Measurements from ENCODE around the gene CD84.

The CD84 gene

GRCh38 chr1:160547422-160547821, 31.9 kb downstream of the CD84 start:
- Histone ChIP-seq H3K9me3 (ENCODE audit: control insufficient read depth in 5 of 5, low read length in 5 of 5) (no peaks in the 10 kb centered on the region), H3K4me1 (ENCODE audit: control insufficient read depth in 5 of 5, insufficient read depth in 5 of 5, low read length in 5 of 5) (peaks cover 0 to 18% (median 0%) of the 10 kb centered on the region in 5 donors), H3K4me3 (ENCODE audit: low read depth in 1 of 5, low read length in 5 of 5) (no peak overlapping the region), H3K27ac (ENCODE audit: low read depth, low read length) (no peak overlapping the region), H3K27me3 (ENCODE audit: control insufficient read depth in 5 of 5, insufficient read depth in 4 of 5, low read length in 5 of 5) (no peaks in the 10 kb centered on the region), H3K36me3 (ENCODE audit: control insufficient read depth in 5 of 5, insufficient read depth in 5 of 5, low read length in 5 of 5) (peaks cover 0 to 22% (median 0%) of the 10 kb centered on the region in 5 donors), H3K9ac (ENCODE audit: low read length in 5 of 5) (no peak overlapping the region)

GRCh38 chr1:160546942-160547341, 32.4 kb downstream of the CD84 start:
- H3K9me3 ChIP-seq (ENCODE audit: control insufficient read depth in 5 of 5, low read length in 5 of 5), result no peaks in the 10 kb centered on the region
- peaks cover 0 to 18% (median 0%) of the 10 kb centered on the region in 5 donors for H3K4me1 ChIP-seq (ENCODE audit: control insufficient read depth in 5 of 5, insufficient read depth in 5 of 5, low read length in 5 of 5)
- no peak overlapping the region for H3K4me3 ChIP-seq (ENCODE audit: low read depth in 1 of 5, low read length in 5 of 5)
- H3K36me3 ChIP-seq (ENCODE audit: control insufficient read depth in 5 of 5, insufficient read depth in 5 of 5, low read length in 5 of 5), result peaks cover 0 to 22% (median 0%) of the 10 kb centered on the region in 5 donors
- no peak overlapping the region for H3K27ac ChIP-seq (ENCODE audit: low read depth, low read length)
- no peaks in the 10 kb centered on the region for H3K27me3 ChIP-seq (ENCODE audit: control insufficient read depth in 5 of 5, insufficient read depth in 4 of 5, low read length in 5 of 5)
- no peak overlapping the region for H3K9ac ChIP-seq (ENCODE audit: low read length in 5 of 5)

GRCh38 chr1:160544647-160545046, 34.6 kb downstream of the CD84 start:
- Histone ChIP-seq H3K27me3 (ENCODE audit: control insufficient read depth in 5 of 5, insufficient read depth in 4 of 5, low read length in 5 of 5) (no peaks in the 10 kb centered on the region), H3K9me3 (ENCODE audit: control insufficient read depth in 5 of 5, low read length in 5 of 5) (no peaks in the 10 kb centered on the region), H3K27ac (ENCODE audit: low read depth, low read length) (no peak overlapping the region), H3K4me3 (ENCODE audit: low read depth in 1 of 5, low read length in 5 of 5) (no peak overlapping the region), H3K9ac (ENCODE audit: low read length in 5 of 5) (no peak overlapping the region), H3K36me3 (ENCODE audit: control insufficient read depth in 5 of 5, insufficient read depth in 5 of 5, low read length in 5 of 5) (peaks cover 0 to 13% (median 0%) of the 10 kb centered on the region in 5 donors), H3K4me1 (ENCODE audit: control insufficient read depth in 5 of 5, insufficient read depth in 5 of 5, low read length in 5 of 5) (peaks cover 0 to 18% (median 0%) of the 10 kb centered on the region in 5 donors)

- Histone ChIP-seq H3K27me3 (ENCODE audit: control insufficient read depth in 5 of 5, insufficient read depth in 4 of 5, low read length in 5 of 5) (no peaks in the 10 kb centered on the region), H3K27ac (ENCODE audit: low read depth, low read length) (no peak overlapping the region), H3K4me3 (ENCODE audit: low read depth in 1 of 5, low read length in 5 of 5) (no peak overlapping the region), H3K9me3 (ENCODE audit: control insufficient read depth in 5 of 5, low read length in 5 of 5) (no peaks in the 10 kb centered on the region), H3K9ac (ENCODE audit: low read length in 5 of 5) (no peak overlapping the region), H3K36me3 (ENCODE audit: control insufficient read depth in 5 of 5, insufficient read depth in 5 of 5, low read length in 5 of 5) (peaks cover 0 to under 1% (median 0%) of the 10 kb centered on the region in 5 donors), H3K4me1 (ENCODE audit: control insufficient read depth in 5 of 5, insufficient read depth in 5 of 5, low read length in 5 of 5) (peaks cover 0 to 10% (median 0%) of the 10 kb centered on the region in 5 donors)
These were observed 36.9 kb downstream of the CD84 start for GRCh38 chr1:160542303-160542945.

GRCh38 chr1:160541622-160542302, 37.5 kb downstream of the CD84 start:
- Histone ChIP-seq H3K36me3 (ENCODE audit: control insufficient read depth in 5 of 5, insufficient read depth in 5 of 5, low read length in 5 of 5) (no peaks in the 10 kb centered on the region), H3K4me3 (ENCODE audit: low read depth in 1 of 5, low read length in 5 of 5) (no peak overlapping the region), H3K9ac (ENCODE audit: low read length in 5 of 5) (no peak overlapping the region), H3K27me3 (ENCODE audit: control insufficient read depth in 5 of 5, insufficient read depth in 4 of 5, low read length in 5 of 5) (no peaks in the 10 kb centered on the region), H3K9me3 (ENCODE audit: control insufficient read depth in 5 of 5, low read length in 5 of 5) (peaks cover 0 to 3% (median 0%) of the 10 kb centered on the region in 5 donors), H3K4me1 (ENCODE audit: control insufficient read depth in 5 of 5, insufficient read depth in 5 of 5, low read length in 5 of 5) (peaks cover 0 to 7% (median 0%) of the 10 kb centered on the region in 5 donors), H3K27ac (ENCODE audit: low read depth, low read length) (no peak overlapping the region)

- Histone ChIP-seq H3K4me3 (ENCODE audit: low read depth in 1 of 5, low read length in 5 of 5) (no peak overlapping the region), H3K27ac (ENCODE audit: low read depth, low read length) (no peak overlapping the region), H3K27me3 (ENCODE audit: control insufficient read depth in 5 of 5, insufficient read depth in 4 of 5, low read length in 5 of 5) (no peaks in the 10 kb centered on the region), H3K4me1 (ENCODE audit: control insufficient read depth in 5 of 5, insufficient read depth in 5 of 5, low read length in 5 of 5) (no peaks in the 10 kb centered on the region), H3K9me3 (ENCODE audit: control insufficient read depth in 5 of 5, low read length in 5 of 5) (peaks cover 0 to 3% (median 3%) of the 10 kb centered on the region in 5 donors), H3K36me3 (ENCODE audit: control insufficient read depth in 5 of 5, insufficient read depth in 5 of 5, low read length in 5 of 5) (no peaks in the 10 kb centered on the region), H3K9ac (ENCODE audit: low read length in 5 of 5) (no peak overlapping the region)
These were observed 38.5 kb downstream of the CD84 start for GRCh38 chr1:160540859-160541233.

- Histone ChIP-seq H3K9me3 (ENCODE audit: control insufficient read depth in 5 of 5, low read length in 5 of 5) (peaks cover 0 to 7% (median 3%) of the 10 kb centered on the region in 5 donors), H3K27ac (ENCODE audit: low read depth, low read length) (no peak overlapping the region), H3K36me3 (ENCODE audit: control insufficient read depth in 5 of 5, insufficient read depth in 5 of 5, low read length in 5 of 5) (no peaks in the 10 kb centered on the region), H3K4me3 (ENCODE audit: low read depth in 1 of 5, low read length in 5 of 5) (no peak overlapping the region), H3K27me3 (ENCODE audit: control insufficient read depth in 5 of 5, insufficient read depth in 4 of 5, low read length in 5 of 5) (no peaks in the 10 kb centered on the region), H3K4me1 (ENCODE audit: control insufficient read depth in 5 of 5, insufficient read depth in 5 of 5, low read length in 5 of 5) (no peaks in the 10 kb centered on the region), H3K9ac (ENCODE audit: low read length in 5 of 5) (no peak overlapping the region)
These were observed 39.1 kb downstream of the CD84 start for GRCh38 chr1:160539990-160540858.

DNA sequence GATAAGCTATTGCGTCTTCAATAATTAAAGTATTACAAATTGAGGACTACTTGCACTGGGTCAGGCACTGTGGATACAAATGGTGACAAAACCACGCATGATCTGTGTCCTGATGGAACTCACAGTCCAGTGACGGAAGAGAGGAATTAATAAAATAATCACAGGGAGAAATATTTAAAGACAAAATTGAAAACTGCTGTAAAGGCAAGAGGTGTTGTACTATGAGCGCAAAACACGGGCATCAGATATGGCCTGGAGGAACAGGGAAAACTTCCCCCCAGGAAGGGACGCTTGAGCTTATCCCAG, 39.7 kb downstream of the CD84 start:
- Histone ChIP-seq H3K27ac (ENCODE audit: low read depth, low read length) (no peak overlapping the region), H3K36me3 (ENCODE audit: control insufficient read depth in 5 of 5, insufficient read depth in 5 of 5, low read length in 5 of 5) (no peaks in the 10 kb centered on the region), H3K27me3 (ENCODE audit: control insufficient read depth in 5 of 5, insufficient read depth in 4 of 5, low read length in 5 of 5) (no peaks in the 10 kb centered on the region), H3K4me3 (ENCODE audit: low read depth in 1 of 5, low read length in 5 of 5) (no peak overlapping the region), H3K4me1 (ENCODE audit: control insufficient read depth in 5 of 5, insufficient read depth in 5 of 5, low read length in 5 of 5) (no peaks in the 10 kb centered on the region), H3K9me3 (ENCODE audit: control insufficient read depth in 5 of 5, low read length in 5 of 5) (peaks cover 1 to 13% (median 3%) of the 10 kb centered on the region in 5 donors), H3K9ac (ENCODE audit: low read length in 5 of 5) (no peak overlapping the region)

DNA sequence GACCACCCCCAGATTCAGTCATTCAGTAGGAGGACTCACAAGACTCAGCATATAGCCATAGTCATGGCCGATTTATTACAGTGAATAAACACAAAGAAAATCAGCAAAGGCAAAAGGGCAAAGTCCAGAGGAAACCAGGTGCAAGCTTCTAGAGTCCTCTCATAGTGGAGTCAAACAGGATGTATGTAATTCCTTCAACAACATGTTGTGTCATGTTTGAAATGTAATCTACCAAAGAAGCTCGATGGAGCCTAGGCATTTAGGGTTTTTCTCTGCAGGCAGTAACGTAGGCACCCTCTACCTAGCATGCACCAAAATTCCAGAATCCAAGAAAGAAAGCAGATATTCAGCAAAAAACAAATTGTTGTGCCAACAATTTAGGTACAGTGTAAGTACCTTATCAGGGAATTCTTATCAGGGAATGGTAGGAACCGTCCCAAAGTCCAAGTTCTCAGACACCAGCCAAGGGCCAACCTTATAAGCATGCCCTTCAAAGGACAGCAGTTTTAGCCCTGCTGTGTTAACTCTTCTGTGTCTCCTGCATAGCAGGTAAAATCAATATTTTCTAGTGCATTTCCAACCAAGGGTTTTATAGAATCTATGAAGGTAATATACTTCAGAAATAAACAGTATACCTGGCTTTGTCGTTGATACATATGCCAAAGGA, 40.2 kb downstream of the CD84 start:
- H3K9ac ChIP-seq (ENCODE audit: low read length in 5 of 5), result no peak overlapping the region
- H3K36me3 ChIP-seq (ENCODE audit: control insufficient read depth in 5 of 5, insufficient read depth in 5 of 5, low read length in 5 of 5), result no peaks in the 10 kb centered on the region
- no peak overlapping the region for H3K4me3 ChIP-seq (ENCODE audit: low read depth in 1 of 5, low read length in 5 of 5)
- H3K9me3 ChIP-seq (ENCODE audit: control insufficient read depth in 5 of 5, low read length in 5 of 5), result peaks cover 3 to 14% (median 3%) of the 10 kb centered on the region in 5 donors
- no peaks in the 10 kb centered on the region for H3K4me1 ChIP-seq (ENCODE audit: control insufficient read depth in 5 of 5, insufficient read depth in 5 of 5, low read length in 5 of 5)
- H3K27me3 ChIP-seq (ENCODE audit: control insufficient read depth in 5 of 5, insufficient read depth in 4 of 5, low read length in 5 of 5), result no peaks in the 10 kb centered on the region
- H3K27ac ChIP-seq (ENCODE audit: low read depth, low read length), result no peak overlapping the region

All from subcutaneous abdominal adipose tissue (tissue), 5 donors.